GM18498 (cell line): ENCODE measurements around the gene AQR.

ENCODE experiments used
- ATAC-seq: cut with Tn5 transposase; IDR thresholded peaks from one replicate; pipeline ENCODE4 v1.9.1; 2021; ENCODE audit warnings: mild to moderate bottlenecking, moderate library complexity; ENCODE audit not compliant: unreplicated experiment

The AQR gene

DNA sequence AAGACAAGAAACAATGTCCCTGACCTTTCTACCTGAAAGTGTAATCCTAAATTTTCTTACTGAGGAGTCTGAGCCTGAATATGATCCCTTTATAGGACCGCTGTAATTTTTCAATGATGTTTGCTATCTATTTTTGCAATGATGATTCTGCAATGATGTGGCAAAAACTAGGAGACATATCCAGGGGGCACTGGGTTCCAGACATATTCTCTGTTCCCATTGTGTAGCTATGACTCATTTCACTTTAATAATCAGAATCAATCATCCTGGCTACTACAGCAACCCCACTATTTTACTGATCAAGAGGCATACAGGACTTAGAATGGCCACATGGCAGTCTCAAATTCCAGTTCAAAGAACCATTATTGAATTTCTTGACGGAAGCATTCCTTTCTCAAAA, 85.9 kb downstream of the AQR start:
- ATAC-seq, result no peak

GRCh38 chr15:34883042-34883441, 86.5 kb downstream of the AQR start:
- ATAC-seq, result no peak

GRCh38 chr15:34879107-34879506, 90.4 kb downstream of the AQR start:
- no peak for ATAC-seq

DNA sequence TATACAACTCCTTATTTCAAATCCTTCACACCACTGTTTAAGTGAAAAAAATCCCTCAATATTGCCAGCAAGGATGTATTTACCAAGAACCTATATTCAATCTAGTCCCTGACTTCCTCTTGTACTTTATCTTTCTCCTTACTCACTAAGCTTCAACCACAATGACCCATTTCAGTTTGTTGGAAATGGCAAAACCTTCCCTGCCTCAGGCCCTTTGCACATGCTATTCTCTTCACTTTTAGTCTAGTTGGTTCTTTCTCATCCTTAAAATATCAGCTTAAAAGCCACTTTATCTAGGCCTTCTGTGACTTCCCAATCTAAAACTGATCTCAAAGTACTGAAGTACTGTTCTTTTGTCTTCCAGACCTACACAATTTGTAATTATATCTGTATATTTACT, 92.9 kb downstream of the AQR start:
- no peak for ATAC-seq

- ATAC-seq, result no peak
Observed at GRCh38 chr15:34869110-34869509, 100.4 kb downstream of the AQR start.

- no peak for ATAC-seq
Observed at GRCh38 chr15:34865531-34865930, 104.0 kb downstream of the AQR start.

- no peak for ATAC-seq
Observed at GRCh38 chr15:34861214-34861613, 108.3 kb downstream of the AQR start.

DNA sequence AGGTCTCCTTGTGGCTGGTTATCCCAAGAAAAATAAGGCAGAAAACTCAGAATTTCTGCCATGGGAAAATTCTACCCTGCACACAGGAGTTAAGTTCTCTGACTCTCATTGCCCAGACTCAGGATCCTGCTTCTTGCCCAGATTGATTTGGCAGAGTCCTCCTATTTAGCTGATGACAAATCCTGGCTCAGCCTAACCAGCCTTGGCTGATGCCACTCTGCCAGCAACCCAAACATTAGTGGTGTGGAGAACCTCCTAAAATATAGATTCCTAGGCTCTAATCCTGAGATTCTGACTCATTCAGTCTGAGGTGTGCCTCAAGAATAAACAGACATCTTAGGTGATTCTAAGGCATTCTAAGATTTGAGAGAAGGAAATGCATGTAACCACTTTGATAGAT, 113.6 kb downstream of the AQR start:
- no peak for ATAC-seq

GRCh38 chr15:34855413-34855812, 114.1 kb downstream of the AQR start:
- ATAC-seq, result no peak

GRCh38 chr15:34854232-34854631, 115.3 kb downstream of the AQR start:
- ATAC-seq, result no peak

- ATAC-seq, result no peak
Observed at GRCh38 chr15:34853001-34853758, 116.4 kb downstream of the AQR start.

DNA sequence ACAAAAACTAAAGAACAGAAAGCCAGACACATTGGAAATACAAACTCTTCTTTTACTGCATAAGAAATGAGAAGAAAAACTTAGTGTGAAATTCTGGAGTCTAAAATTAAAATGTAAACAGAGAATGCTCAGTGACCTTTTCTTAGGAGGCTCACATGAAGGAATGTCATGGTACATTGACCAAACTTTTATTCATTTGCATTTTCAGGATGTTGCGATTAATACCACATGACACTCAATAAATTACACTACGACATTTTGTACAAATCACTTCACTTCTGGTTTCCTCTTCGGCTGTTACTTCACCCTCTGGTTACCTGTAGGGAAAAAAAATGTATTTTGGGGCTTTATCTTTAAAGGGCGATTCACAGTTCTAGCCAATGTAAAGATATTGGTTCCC, 117.8 kb downstream of the AQR start:
- ATAC-seq, result no peak

DNA sequence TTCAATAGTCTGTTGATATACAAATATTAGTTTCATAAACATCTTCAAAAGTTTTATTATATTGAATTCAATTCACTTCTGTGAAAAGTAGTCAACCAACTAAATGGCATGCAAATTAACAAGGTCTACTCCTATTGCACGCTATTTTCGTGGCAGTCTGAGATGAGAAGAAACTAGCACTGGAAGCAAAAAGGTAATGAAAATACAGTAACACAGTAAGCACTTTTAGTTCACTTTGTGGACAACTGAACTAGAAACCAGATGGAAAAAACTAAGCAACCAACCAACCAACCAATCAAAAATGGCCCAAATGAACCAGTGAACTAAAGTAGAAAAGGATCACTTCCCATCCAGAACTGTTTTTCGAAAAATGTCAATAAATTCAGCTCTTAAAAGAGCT, 118.5 kb downstream of the AQR start:
- no peak for ATAC-seq

DNA sequence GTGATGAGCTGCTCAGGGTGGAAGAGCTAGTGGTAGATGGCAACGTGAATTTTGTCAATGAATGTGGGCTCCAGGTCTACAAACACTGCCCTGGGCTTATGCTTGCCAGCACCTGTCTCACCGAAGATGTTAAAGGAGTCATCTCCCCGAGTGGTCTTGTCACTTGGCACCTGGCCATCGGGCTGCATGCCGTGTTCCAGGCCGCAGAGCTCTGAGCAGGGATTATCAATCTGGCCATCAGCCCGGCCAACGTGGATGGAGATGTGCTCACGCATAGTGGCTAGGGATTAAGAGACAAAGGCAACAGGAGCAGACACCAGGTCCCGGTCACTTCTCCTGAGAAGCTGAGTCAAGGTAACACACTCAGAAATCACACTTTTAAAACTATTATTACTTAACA, 119.4 kb downstream of the AQR start:
- ATAC-seq, result no peak

- no peak for ATAC-seq
Observed at GRCh38 chr15:34849364-34849959, 120.1 kb downstream of the AQR start.

GRCh38 chr15:34847598-34847997, 121.9 kb downstream of the AQR start:
- ATAC-seq, result no peak

GRCh38 chr15:34841262-34841725, 128.2 kb downstream of the AQR start:
- ATAC-seq, result no peak

DNA sequence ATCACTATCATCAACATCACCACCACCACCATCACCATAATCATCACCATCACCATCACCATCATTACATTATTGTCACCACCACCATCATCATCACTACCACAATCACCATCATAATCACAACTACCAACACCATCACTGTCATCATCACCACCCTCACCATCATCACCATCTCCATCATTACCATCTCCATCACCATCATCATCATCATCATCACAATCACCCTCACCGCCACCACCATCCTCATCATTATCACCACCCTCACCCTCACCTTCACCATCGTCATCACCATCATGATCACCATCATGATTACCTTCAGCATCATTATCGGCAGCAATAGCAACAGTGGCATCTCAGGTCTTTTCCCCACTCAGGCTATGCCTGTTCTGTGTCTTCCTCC, 131.3 kb downstream of the AQR start:
- ATAC-seq, result no peak

DNA sequence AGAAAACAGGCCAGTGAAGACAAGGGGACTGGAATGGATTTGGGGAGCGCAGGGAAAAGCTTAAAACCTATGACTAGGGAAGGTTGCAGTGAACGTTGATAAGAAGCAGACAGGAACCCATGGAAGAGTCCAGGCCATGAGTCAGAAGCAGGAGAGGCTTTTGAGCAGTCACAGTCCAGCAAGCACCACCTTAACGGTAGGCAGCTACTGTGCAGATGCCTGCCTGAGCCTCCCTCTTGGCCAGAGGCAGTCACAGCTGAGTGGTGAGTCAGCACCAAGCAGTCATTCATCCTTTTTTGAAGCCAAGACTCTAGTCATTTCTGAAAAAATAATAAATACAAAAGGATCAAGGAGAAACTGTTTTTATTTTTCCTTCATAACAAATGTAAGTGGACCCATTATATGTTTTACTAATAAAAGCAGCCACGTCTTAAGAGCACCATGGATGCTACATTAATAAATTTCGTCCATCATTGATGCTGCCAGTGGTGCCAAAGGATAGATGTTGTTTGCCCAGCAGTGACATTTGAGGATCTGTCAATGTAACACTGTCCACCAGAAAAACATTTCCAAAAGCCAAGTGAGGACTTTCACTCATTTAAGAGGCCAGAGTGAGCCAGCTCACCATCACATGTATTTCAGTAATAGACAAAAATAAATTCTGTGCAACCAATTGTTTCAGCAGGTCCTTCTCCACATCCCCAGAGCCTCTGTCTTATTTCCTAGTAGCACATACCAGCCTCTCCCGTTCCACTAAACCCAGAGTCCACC, 132.1 kb downstream of the AQR start:
- ATAC-seq, result no peak

GRCh38 chr15:34828145-34828911, 141.2 kb downstream of the AQR start:
- ATAC-seq, result no peak

DNA sequence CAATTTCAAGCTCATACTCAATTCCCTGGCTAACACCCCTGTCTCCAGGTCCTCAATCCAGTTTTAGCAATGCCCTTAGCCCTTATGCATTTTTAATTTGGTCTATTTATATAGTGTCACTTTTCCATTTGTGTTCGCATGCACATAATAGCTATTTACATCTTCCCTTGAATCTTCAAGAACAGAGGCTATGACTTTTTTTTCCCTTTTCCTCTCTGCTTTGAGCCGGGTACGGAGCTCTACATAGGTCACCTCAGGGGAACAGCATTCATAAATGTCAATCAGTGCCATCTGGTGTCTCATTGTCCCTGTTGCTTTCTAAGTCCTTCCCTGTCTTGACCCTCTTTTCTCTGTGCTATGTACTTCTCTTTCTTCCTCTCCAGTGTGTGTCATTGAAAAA, 147.7 kb downstream of the AQR start:
- ATAC-seq, result no peak
